Kidney (tissue), 14 donors: ENCODE measurements around the gene TNXB. TPM values are rescaled to one million over a fixed set of nuclear protein-coding genes. Genes with fewer than 3 reads are reported as not detected.

Source experiments
- DNase-seq, 5 donors: peaks; one replicate each; pipeline ENCODE4 v3.0.0-alpha.2; 2013 to 2020
- FAIRE-seq: peaks from 2 replicates; lab custom pipeline; 2012; peaks lifted over from hg19 to GRCh38; lab: Jason Lieb, UNC
- H3K27ac ChIP-seq, 2 donors: one replicate each; pipeline ENCODE4 v1.7.0; 2013; ENCODE audit warnings: low read depth in 2 of 2, low read length in 2 of 2, inconsistent platforms in 1 of 2
- H3K27me3 ChIP-seq: one replicate; pipeline ENCODE4 v1.7.1; 2013; ENCODE audit warnings: low read length, inconsistent platforms; ENCODE audit not compliant: control insufficient read depth, insufficient read depth
- H3K36me3 ChIP-seq, 3 donors: one replicate each; pipeline versions ENCODE4 v1.7.0 to v1.7.1; 2013; ENCODE audit warnings: low read length in 3 of 3, control low read depth in 1 of 3, inconsistent platforms in 1 of 3; ENCODE audit not compliant: insufficient read depth in 3 of 3, control insufficient read depth in 2 of 3
- H3K4me1 ChIP-seq, 3 donors: one replicate each; pipeline versions ENCODE4 v1.7.0 to v1.7.1; 2013; ENCODE audit warnings: low read length in 3 of 3, inconsistent platforms in 1 of 3, low read depth in 1 of 3; ENCODE audit not compliant: control insufficient read depth in 2 of 3, insufficient read depth in 2 of 3
- H3K4me3 ChIP-seq, 3 donors: one replicate each; pipeline versions ENCODE4 v1.7.0 to v1.8.1; 2013; ENCODE audit warnings: low read length in 3 of 3, control low read depth in 1 of 3, inconsistent platforms in 1 of 3
- H3K9ac ChIP-seq, 3 donors: one replicate each; pipeline versions ENCODE4 v1.7.0 to v1.7.1; 2013; ENCODE audit warnings: low read length in 3 of 3, control low read depth in 1 of 3, inconsistent platforms in 1 of 3
- H3K9me3 ChIP-seq, 3 donors: one replicate each; pipeline versions ENCODE4 v1.7.0 to v1.7.1; 2013; ENCODE audit warnings: low read length in 3 of 3, control low read depth in 1 of 3, inconsistent platforms in 1 of 3; ENCODE audit not compliant: control insufficient read depth in 2 of 3, insufficient read depth in 1 of 3
- CTCF ChIP-seq: IDR thresholded peaks from 3 replicates; pipeline ENCODE4 v1.5.1; 2012; ENCODE audit warnings: mild to moderate bottlenecking, moderate library complexity, borderline replicate concordance; ENCODE audit not compliant: insufficient read depth; ENCODE audit errors: extremely low read depth
- intact Hi-C: fragments of 100-400 bp; cut with DNase I; formaldehyde crosslinking; loops from one replicate; pipeline ENCODE4 v1.11.1; 2022
- polyA plus RNA-seq: library from polyadenylated mRNA; stranded (reverse); fragments of 350-450 nt; fragmentation: Illumina TruSeq; extraction: RNeasy Lipid Tissue Mini Kit (QIAGEN cat#74804); gene quantifications from one replicate; pipeline ENCODE4 v1.2.3, GENCODE V29; 2014; ENCODE audit warnings: low read depth, low replicate concordance; ENCODE audit not compliant: insufficient read depth
- total RNA-seq: library from RNA; stranded (reverse); fragmentation: NEBNext Ultra II Directional; extraction: Animal tissue kit (Norgen Biotek cat#: 25700); gene quantifications from one replicate; pipeline ENCODE4 v1.2.1, GENCODE V29; 2021
- donor health status: control.
- donor health status: control.
- donor health status: control.
- donor health status: control.
- donor health status: control.
- donor health status: DM: yes; HTN: yes; CAD: no.
- donor health status: Normal renal cell carcinoma (clear cell type).

Gene TNXB
- total and polyA plus RNA-seq, 2 donors from 2014 or later, result 13.3 to 88.2 TPM

- Histone ChIP-seq H3K4me1 (peaks cover 6 to 28% (median 12%) of the 10 kb centered on the region in 3 donors), H3K4me3 (no peak overlapping the region), H3K9me3 (no peaks in the 10 kb centered on the region), H3K27ac (peak overlapping the region; percentile 22 to 66), H3K9ac (no peak overlapping the region), H3K27me3 (no peaks in the 10 kb centered on the region), H3K36me3 (peaks cover 0 to 3% (median 0%) of the 10 kb centered on the region in 3 donors)
- FAIRE-seq (no peak), DNase-seq (peak in 1 of 5 donors; percentile 72)
- no peak for TF ChIP-seq CTCF
- intact Hi-C loops, result no loop called here
Observed at GRCh38 chr6:32110632-32111031, 1.5 kb upstream of the TNXB start.

GRCh38 chr6:32109765-32110160 lies 625 bp upstream of the TNXB start:
- intact Hi-C loops, result no loop called here
- no peak for DNase-seq
- Histone ChIP-seq H3K9me3 (no peaks in the 10 kb centered on the region), H3K36me3 (no peaks in the 10 kb centered on the region), H3K4me1 (peaks cover 6 to 28% (median 12%) of the 10 kb centered on the region in 3 donors), H3K27me3 (no peaks in the 10 kb centered on the region), H3K9ac (no peak overlapping the region), H3K4me3 (no peak overlapping the region), H3K27ac (peak overlapping the region; percentile 22 to 59)
- FAIRE-seq, result no peak
- TF ChIP-seq CTCF, result no peak

- Histone ChIP-seq H3K4me1 (peaks cover 4 to 23% (median 10%) of the 10 kb centered on the region in 3 donors), H3K36me3 (no peaks in the 10 kb centered on the region), H3K27ac (peak overlapping the region; percentile 9 to 41), H3K9ac (peak overlapping the region in 1 of 3 donors; percentile 60), H3K9me3 (no peaks in the 10 kb centered on the region), H3K4me3 (peak overlapping the region in 2 of 3 donors; percentile 20 to 57), H3K27me3 (no peaks in the 10 kb centered on the region)
- TF ChIP-seq CTCF, result no peak
- intact Hi-C loops, result no loop called here
- FAIRE-seq (no peak), DNase-seq (no peak)
Observed at GRCh38 chr6:32108727-32109113, 418 bp downstream of the TNXB start.
